ENCODE measurements around the gene F3.
"Not testable (repeated sequence)": the region's sequence is repeated elsewhere in the genome, so short reads cannot be mapped to it uniquely, and the experiment has no call there.

The F3 gene

DNA sequence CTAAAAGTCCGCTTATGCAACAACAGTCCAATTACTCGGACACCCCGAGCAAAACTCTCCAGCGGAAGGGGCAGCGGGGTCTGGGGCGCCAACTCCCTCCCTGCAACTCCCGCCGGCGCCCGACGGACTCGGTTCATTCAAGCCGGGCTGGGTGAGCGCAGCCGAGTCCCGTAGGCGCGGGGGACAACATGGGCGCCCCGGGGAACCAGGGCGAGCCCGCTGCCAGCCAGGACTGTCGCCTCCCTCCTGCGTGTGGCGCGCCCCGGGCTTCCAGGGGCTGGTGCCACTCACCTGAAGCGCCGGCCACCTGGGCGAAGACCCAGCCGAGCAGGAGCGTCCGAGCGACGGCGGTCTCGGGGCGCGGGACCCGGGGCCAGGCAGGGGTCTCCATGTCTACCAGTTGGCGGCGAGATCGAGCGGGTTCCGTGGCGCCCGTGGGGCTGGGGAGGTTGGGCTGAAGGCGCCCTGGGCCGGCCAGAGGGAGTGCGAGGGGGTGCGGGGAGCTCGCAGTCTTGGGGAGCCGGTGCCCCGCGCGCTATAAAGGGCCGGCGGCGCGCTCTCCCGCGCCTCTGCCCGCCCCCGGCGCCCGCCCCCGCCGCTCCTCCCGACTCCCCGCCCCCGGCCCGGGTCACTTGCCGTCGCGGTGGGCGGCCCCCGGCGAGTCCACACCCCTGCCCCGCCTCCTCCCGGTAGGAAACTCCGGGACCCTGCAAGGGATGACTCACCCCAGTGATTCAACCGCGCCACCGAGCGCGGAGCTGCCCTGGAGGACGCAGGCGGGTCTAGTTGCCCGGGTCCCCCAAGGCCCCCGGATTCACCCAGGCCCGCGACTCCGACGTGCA lies at the start of gene F3:
Gene F3 (minus strand): TSS at position 514 of the 842 bp plus-strand sequence. CDS start 123 bp downstream, at position 391.
- DNase-seq (ENCODE audit: low read depth) = peak; percentile 70

DNA sequence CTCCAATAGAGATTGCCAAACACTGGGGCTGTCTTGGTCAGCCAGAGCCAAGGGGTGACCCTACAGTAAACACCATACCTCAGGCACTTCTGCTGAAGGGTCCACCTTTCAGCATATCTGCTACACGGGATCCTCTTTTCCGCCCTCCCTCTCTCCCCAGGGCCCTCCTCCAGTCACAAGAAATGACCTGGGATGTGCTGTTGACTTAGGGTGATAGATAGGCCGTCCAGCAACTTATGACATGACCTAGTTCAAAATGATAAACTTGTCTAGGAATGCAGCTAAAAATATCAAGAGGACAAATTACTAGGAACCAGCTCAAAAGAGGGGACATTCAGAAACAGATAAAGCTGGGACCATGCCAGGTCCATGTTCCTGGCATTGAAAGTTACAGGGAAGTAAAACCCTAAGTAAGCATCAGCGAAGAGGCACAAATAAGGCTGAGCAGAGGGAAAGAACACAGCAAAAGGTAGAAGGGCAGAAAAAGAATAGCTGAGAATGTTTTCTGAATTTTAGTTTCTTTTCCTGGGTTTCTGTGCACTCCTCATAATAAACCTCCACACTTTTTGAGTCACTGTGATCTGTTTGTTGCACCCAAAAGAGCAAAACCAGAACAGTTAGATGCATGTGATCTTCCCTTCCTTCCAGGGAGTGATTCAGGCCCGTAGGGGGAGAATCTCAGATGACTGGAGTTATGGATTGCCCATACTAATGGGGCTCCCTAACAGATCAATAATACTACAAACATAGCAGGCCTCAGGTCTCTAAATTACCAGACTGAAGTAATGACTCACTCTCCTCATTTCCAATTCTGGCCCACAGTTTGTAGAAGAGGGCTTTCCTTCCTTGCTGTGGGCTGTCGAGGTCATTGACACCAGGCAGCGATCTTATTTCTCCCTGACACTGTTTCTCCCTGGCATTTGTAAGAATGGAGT lies 48.9 kb upstream of the F3 start:
- no peak for DNase-seq (ENCODE audit: low read depth)

DNA sequence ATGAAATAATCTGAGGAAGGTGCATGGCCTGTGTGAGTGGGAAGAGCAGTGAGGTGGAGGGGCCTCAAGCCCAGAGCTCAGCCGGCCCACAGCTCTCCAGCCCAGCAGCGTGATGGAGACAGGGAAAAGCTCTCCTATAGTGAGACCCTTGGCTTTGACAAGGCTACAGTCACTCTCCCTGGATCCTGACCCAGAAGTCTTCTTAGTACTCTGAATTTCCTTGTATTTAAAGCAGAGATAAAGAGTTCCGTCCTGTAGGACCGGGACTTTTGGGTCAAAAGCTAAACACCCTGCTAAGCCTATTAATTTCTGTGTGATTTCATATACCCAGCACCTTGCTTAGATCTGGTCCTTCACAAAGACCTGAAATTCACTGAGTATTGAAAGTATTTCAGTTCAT lies 48.2 kb upstream of the F3 start:
- no peak for DNase-seq (ENCODE audit: low read depth)

DNA sequence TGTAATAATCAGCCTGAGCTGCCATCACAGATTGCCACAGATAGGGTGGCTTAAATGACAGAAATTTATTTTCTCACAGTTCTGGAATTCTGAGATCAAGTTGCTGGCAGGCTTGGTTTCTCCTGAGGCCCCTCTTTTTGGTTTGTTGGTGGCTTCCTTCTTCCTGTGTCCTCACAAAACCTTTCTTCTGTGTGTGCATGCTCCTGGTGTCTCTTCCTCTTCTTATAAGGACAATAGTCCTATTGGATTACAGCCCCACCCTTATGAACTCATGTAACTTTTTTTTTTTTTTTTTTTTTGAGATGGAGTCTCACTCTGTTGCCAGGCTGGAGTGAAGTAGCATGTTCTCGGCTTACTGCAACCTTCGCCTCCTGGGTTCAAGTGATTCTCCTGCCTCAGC lies 41.0 kb upstream of the F3 start:
- no peak for DNase-seq (ENCODE audit: low read depth)

DNA sequence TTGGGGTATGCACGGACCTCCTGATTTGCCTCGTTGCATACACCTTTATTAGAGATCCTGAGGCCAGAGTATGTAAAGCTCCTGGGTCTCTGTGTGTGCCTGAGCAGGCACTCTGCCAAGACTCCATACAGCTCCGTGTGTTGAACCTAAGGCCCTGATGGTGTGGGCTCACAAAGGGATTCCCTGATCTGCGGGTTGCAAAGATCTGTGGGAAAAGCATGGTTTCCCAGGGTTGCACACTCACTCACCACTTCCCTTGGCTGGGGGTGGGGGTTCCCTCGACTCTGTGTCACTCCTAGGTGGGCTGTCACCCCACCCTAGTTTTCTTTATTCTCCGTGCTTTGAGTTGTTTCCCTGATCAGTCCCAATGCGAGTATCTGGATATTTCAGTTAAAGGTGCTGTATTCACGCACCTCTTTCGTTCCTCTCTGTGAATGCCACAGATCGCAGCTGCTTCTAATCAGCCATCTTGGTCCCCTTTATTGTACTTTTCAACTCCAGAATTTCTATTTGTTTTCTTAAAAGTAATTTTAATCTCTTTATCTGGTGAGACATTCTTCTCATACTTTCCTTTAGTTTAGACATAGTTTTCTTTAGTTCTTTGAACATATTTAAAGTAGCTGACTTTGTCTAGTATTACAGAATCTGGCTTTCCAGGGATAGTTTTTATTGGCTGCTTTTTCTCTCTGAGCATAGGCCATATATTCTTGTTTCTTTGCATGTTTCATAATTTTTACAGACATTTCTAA lies 39.0 kb upstream of the F3 start:
- no peak for DNase-seq (ENCODE audit: low read depth)

DNA sequence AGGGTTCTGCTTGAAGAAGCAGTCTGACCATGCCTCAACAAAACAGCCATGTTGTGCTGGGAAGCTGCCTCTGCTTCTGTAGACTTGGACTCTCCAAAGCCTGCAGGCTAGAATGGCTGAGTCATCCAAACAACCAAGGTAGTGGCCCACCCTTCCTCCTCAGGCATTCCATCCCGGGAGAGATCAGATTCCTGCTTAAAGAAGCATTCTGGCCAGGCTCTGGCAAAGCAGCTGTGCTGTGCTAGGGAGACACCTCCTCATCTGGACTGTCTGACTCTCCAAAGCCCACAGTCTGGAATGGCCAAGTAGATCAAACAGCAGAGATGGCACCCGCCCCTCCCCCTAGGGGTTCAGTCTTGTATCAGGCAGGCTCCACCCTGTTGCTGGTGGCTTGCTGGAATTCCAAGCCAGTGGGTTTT lies 38.3 kb upstream of the F3 start:
- no peak for DNase-seq (ENCODE audit: low read depth)

DNA sequence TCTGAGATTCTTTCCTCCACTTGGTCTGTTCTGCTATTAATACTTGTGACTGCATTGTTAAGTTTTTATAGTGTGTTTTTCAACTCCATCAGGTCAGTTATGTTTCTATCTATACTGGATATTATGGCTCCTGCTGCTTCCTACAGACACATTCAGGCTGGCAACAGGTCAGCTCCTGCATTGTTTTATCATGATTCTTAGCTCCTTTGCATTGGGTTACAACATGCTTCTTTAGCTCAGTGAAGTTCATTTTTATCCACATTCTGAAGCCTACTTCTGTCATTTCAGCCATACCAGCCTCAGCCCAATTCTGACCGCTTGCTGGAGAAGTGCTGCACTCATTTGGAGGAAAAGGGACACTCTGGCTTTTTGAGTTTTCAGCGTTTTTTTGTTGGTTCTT lies 37.3 kb upstream of the F3 start:
- DNase-seq (ENCODE audit: low read depth) = no peak

DNA sequence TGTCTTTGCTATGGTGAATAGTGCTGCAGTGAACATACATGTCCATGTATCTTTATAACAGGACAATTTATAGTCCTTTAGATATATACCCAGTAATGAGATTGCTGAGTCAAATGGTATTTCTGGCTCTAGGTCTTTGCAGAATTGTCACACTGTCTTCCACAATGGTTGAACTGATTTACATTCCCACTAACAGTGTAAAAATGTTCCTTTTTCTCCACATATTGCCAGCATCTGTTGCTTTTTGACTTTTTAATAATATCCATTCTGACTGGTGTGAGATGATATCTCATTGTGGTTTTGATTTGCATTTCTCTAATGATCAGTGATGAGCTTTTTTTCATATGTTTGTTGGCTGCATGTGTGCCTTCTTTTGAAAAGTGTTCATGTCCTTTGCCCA lies 32.4 kb upstream of the F3 start:
- not testable (repeated sequence) for DNase-seq (ENCODE audit: low read depth)

DNA sequence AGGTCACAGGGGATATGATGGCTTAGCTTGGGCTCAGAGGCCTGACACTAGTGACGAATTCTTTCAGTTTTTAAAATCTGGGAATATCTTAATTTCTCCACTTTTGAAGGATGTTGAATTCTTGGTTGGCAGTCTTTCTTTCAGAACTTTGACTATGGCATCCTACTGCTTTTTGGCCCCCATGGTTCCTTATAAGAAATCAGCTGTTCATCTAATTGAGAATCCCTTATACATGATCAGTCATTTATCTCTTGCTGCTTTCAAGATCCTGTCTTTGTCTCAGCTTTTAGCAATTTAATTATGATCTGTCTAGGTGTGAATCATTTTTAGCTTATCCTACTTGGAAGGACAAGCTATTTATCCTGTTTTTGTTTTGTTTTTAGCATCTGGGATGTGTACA lies 31.2 kb upstream of the F3 start:
- DNase-seq (ENCODE audit: low read depth) = no peak

DNA sequence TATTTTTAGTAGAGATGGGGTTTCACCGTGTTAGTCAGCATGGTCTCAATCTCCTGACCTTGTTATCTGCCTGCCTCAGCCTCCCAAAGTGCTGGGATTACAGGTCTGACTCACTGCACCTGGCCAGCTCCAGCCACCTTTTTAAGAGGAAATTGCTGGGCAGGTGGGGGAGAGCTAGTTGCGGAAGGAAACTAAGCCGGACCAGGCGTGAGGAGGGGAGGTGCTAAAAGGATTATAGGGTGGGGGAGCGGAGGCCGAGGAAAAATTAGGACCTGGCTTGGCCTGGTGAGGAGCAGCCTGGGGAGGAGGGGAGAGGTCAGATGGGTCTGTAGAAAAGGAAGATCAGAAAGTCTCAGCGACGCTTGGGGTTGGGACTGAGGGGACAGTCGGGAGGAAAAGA lies 29.4 kb upstream of the F3 start:
- DNase-seq (ENCODE audit: low read depth) = not testable (repeated sequence)

DNA sequence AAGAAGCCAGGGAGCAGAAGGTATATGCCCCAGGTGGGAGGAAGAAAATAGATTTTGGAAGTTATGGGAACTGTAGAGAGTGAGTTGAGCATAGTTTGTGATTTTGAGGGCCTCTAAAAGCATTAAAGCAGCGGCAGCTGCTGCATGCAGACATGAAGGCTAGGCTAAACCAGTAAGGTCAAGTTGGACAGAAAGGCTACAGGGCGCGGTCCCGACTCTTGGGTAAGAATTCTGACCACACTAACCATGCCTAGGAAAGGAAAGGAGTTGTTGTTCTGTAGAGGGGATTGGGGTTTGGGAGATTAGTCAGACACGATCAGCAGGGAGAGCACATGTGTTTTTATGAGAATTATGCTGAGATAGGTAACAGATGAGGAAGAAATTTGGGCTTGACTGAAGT lies 27.2 kb upstream of the F3 start:
- DNase-seq (ENCODE audit: low read depth) = not testable (repeated sequence)

DNA sequence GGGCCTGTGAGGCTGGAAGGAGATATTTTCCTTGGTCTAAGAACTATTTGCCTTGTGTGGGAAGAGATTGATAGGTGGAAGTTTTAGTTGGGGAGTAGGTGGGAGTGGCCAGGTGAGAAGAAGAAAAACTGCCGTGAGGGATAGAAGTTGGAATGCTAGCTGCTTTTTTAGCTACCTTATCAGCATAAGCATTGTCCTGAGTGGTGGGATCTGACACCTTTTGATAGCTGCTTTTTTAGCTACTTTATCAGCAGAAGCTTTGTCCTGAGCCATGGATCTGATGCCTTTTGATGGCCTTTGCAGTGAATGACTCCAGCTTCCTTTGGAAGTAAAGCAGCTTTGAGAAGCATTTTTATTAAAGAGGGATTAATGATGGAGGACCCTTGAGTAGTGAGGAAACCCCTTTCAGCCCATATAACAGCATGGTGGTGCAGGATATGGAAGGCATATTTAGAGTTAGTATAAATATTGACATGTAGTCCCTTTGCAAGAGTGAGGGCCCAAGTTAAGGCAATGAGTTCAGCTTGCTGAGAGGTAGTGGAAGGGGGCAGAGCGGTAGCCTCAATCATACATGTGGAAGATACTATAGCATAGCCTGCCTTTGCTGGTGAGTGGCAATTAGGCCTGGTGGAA lies 26.5 kb upstream of the F3 start:
- not testable (repeated sequence) for DNase-seq (ENCODE audit: low read depth)

DNA sequence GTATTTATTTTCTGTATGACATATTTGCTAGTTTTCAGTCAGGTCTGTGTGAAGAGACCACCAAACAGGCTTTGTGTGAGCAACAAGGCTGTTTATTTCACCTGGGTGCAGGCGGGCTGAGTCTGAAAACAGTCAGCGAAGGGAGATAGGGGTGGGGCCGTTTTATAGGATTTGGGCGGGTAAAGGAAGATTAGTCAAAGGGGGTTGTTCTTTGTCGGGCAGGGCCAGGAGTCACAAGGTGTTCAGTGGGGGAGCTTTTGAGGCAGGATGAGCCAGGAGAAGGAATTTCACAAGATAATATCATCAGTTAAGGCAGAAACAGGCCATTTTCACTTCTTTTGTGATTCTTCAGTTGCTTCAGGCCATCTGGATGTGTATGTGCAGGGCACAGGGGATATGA lies 24.9 kb upstream of the F3 start:
- DNase-seq (ENCODE audit: low read depth) = not testable (repeated sequence)

DNA sequence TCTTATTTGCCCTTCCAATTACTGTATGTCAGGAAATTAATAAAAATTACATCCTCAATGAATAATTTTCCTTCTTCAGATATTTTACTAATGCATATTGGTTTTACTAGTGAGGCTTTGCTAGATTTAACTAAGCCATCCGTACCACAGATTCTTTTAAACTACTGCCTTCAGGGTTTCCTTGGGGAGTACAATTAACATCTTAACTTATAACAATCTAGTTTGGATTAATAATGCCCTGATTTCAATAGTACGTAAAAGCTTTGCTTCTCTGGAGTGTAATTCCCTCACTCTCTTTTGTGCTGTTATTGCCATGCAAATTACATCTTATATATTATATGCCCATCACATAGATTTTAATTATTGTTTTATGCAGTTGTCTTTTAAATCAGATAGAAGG lies 24.3 kb upstream of the F3 start:
- DNase-seq (ENCODE audit: low read depth) = no peak

DNA sequence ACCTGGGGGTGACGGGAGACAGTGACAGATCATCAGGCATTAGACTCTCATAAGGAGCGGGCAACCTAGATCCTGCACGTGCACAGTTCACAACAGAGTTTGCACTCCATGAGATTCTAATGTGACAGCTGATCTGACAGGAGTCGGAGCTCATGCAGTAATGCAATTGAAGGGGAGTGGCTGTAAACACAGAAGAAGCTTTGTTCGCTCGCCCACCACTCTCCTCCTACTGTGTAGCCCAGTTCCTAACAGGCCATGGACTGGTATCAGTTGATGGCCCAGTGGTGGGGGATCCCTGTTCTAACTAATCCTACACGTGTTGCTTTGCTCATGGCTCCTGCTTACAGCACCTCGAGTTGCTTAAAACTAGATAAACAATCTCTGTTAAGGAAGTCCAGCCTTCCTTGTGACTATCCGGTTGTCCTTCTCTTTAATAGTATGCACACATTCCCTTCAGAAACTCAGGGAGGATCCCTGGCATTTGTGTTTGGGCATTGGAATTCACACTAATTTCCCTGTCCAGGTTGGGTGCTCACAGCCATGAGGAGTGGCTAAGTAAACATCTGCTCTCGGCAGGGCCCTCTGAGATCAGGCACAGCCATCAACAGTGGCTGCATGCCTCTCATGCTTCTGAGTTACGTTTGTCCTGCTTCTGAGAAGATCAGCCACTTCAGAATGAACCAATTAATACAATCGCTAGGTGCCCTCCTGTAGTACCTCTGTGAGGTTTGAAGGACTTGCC lies 21.1 kb upstream of the F3 start:
- no peak for DNase-seq (ENCODE audit: low read depth)

DNA sequence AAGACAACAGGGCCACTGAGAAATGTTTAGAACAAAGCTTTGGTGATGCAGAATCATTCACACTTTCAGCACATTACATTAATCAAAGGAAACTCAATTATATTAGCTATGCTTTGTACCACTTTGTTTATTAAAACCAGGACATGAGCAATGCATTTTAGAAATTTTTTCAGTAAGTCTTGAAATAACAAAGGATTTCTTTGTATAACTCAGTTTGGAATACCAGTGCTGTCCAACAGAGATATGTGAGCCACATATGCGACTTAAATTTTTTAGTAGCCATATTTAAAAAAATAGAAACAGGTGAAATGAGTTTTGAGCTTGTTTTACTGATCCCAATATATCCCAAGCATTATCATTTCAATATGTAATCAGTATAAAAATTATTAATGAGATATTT lies 18.8 kb upstream of the F3 start:
- no peak for DNase-seq (ENCODE audit: low read depth)

DNA sequence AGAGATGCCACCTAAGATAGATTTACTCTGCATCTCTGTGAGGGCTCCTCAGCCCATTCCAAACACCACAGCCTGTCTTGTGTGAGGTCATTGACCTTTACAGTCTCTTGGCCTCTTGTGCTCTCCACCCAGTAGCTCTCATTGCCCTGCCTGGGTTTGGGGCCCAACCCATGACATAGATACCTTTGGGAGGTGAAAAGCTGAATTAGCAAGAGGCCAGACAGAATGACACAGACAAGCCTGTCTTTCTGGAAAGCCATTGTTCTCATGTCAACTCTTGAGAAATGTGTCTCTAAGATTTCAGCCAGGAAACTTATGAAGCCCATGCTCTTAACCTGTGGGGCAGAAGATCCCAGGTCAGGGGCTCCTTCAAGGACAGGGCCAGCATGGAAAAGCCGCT lies 18.4 kb upstream of the F3 start:
- no peak for DNase-seq (ENCODE audit: low read depth)

DNA sequence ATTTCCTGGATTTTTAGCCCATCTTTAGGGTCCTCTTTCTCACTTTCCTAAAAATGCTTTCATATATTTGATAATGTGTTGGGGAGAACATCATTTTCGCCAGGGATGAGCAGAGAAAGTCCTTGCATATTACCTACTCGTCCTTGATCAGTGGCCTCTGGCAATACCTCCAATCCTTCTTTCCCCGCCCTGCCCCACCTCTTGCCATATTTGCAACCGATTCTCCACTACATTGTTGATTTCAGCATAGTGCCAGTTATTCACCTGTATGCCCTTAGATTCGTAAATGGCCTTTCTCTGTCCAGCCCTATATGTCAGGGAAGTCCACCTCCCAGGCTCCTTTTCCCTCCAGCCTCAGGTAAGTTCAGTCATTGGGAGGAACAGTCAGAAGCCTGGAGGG lies 13.5 kb upstream of the F3 start:
- DNase-seq (ENCODE audit: low read depth) = no peak

DNA sequence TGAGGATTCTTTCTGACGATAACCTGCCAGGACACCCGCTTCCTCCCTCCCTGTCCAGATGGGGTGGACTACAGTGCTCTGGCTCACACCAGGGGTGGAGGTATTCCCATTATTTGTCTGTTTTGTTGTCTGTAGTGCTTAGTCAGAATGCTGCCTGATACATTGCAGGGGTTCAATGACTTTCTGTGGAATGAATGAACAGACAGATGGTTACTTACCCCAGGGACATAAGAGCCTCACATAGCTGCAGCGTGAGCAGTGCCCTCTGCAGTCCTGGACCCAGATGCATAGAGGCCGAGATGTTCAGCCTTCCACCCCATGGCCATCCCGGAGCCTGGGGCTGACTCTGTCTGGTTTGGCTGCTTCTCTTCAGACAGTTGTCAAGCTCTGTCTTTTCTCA lies 13.0 kb upstream of the F3 start:
- no peak for DNase-seq (ENCODE audit: low read depth)

DNA sequence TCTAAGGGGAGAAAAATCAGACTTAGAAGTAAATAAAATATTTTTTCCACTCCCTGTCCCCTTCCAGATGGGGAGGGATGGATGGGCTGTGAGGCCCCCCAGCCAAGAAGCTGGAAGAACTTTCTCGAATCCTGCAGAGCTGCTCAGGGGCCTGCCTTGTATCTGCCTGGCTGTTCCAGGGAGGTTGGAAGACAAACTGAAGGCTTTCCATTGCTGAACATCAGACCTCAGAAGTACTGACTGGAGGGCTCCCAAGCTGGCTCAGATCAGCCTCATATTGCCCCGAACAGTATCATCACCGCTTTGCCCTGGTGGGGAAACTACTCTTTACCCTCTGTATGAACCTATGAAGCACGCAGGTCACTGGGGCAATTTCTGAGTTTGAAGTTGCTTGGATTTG lies 12.4 kb upstream of the F3 start:
- DNase-seq (ENCODE audit: low read depth) = no peak

DNA sequence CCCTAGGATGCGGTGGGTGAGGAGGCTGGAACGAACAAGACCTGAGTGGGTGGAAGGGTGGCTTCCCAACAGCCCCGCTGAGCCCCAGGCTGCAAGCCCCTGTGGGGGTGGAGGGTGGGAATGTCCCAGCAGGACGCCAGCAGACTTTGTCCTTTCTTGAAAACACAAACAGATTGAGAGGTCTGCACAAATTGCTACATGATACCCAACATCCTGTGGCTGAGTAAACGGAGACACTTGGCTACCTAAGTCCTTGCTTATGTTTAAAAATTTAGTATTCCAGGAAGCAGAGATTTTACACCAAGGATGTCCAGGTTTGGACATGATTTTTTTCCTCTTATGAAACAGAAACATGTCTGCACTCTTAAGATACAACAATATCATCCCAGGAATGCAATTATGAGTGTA lies 11.8 kb upstream of the F3 start:
- no peak for DNase-seq (ENCODE audit: low read depth)

Data from stimulated activated CD8-positive, alpha-beta memory T cell treated with anti-CD3 and anti-CD28 coated beads, Interleukin-12 subunit alpha, Interleukin-12 subunit beta, amount 100 ng/mL, for 4 hours (primary cell).